ENCODE data around the gene ASCC3.
"Not testable (repeated sequence)": the region's sequence is repeated elsewhere in the genome, so short reads cannot be mapped to it uniquely, and the experiment has no call there.

ASCC3 gene

GRCh38 chr6:100880853-100881706 is at the start of gene ASCC3:
Gene ASCC3 (minus strand): TSS chr6:100881329. CDS start chr6:100867997, 13,332 bp downstream.
- DNase-seq (ENCODE audit: low spot score) = peak; percentile 97

- DNase-seq (ENCODE audit: low spot score) = no peak
Measured at GRCh38 chr6:100925749-100926148, 44.6 kb upstream of the ASCC3 start.

GRCh38 chr6:100924534-100925227 is 43.6 kb upstream of the ASCC3 start:
- DNase-seq (ENCODE audit: low spot score) = no peak

- no peak for DNase-seq (ENCODE audit: low spot score)
Measured at GRCh38 chr6:100923481-100924165, 42.5 kb upstream of the ASCC3 start.

GRCh38 chr6:100920028-100920605 is 39.0 kb upstream of the ASCC3 start:
- no peak for DNase-seq (ENCODE audit: low spot score)

- DNase-seq (ENCODE audit: low spot score) = no peak
Measured at GRCh38 chr6:100918152-100918551, 37.0 kb upstream of the ASCC3 start.

GRCh38 chr6:100915876-100916275 is 34.7 kb upstream of the ASCC3 start:
- DNase-seq (ENCODE audit: low spot score) = no peak

GRCh38 chr6:100913400-100914276 is 32.5 kb upstream of the ASCC3 start:
- DNase-seq (ENCODE audit: low spot score) = no peak

GRCh38 chr6:100906325-100906724 is 25.2 kb upstream of the ASCC3 start:
- no peak for DNase-seq (ENCODE audit: low spot score)

- DNase-seq (ENCODE audit: low spot score) = no peak
Measured at GRCh38 chr6:100905067-100905466, 23.9 kb upstream of the ASCC3 start.

- no peak for DNase-seq (ENCODE audit: low spot score)
Measured at GRCh38 chr6:100904316-100904715, 23.2 kb upstream of the ASCC3 start.

GRCh38 chr6:100901582-100901981 is 20.5 kb upstream of the ASCC3 start:
- DNase-seq (ENCODE audit: low spot score) = no peak

GRCh38 chr6:100899202-100899601 is 18.1 kb upstream of the ASCC3 start:
- DNase-seq (ENCODE audit: low spot score) = no peak

- DNase-seq (ENCODE audit: low spot score) = no peak
Measured at GRCh38 chr6:100897671-100898070, 16.5 kb upstream of the ASCC3 start.

GRCh38 chr6:100893743-100894142 is 12.6 kb upstream of the ASCC3 start:
- DNase-seq (ENCODE audit: low spot score) = no peak

- DNase-seq (ENCODE audit: low spot score) = peak; percentile 25
Measured at GRCh38 chr6:100892693-100893092, 11.6 kb upstream of the ASCC3 start.

GRCh38 chr6:100892116-100892515 is 11.0 kb upstream of the ASCC3 start:
- no peak for DNase-seq (ENCODE audit: low spot score)

GRCh38 chr6:100891079-100891478 is 9.9 kb upstream of the ASCC3 start:
- DNase-seq (ENCODE audit: low spot score) = no peak

GRCh38 chr6:100890646-100891045 is 9.5 kb upstream of the ASCC3 start:
- DNase-seq (ENCODE audit: low spot score) = not testable (repeated sequence)

GRCh38 chr6:100889351-100889750 is 8.2 kb upstream of the ASCC3 start:
- DNase-seq (ENCODE audit: low spot score) = no peak

GRCh38 chr6:100886076-100886475 is 4.9 kb upstream of the ASCC3 start:
- DNase-seq (ENCODE audit: low spot score) = peak; percentile 23
